ENCODE measurements around the gene NOL6. TPM values are rescaled to one million over a fixed set of nuclear protein-coding genes. Genes with fewer than 3 reads are reported as not detected.

Gene NOL6
- total and polyA plus RNA-seq, 4 donors = 14.4 to 42.5 (median 32.1) TPM

GRCh38 chr9:33415501-33416038 lies 58.2 kb downstream of the NOL6 start:
- WGBS, 2 donors = 30 to 45% methylated on average over 9 of the region's 9 CpGs
- TF ChIP-seq CTCF (IDR thresholded peaks at IDR 0.05; ENCODE audit: control extremely low read depth, extremely low read depth) = peak; percentile 65
- no peak overlapping the region for H3K9ac ChIP-seq (ENCODE audit: insufficient read depth in 1 of 2, low read length in 2 of 2)
- H3K27ac ChIP-seq (ENCODE audit: low read depth in 1 of 2, low read length in 1 of 2) = peak overlapping the region in 1 of 2 donors; percentile 85
- peaks cover 0 to 12% (median 0%) of the 10 kb centered on the region in 5 donors for H3K4me1 ChIP-seq (ENCODE audit: control insufficient read depth in 5 of 5, insufficient read depth in 5 of 5, low read length in 5 of 5)
- peak; percentile 58 to 77 (median 76) for DNase-seq
- ATAC-seq (ENCODE audit: insufficient read depth, low FRiP score) = peak; percentile 94
- no peaks in the 10 kb centered on the region for H3K9me3 ChIP-seq (ENCODE audit: control insufficient read depth in 4 of 4, insufficient read depth in 3 of 4, low read length in 3 of 4)
- H3K36me3 ChIP-seq (ENCODE audit: control insufficient read depth in 4 of 4, insufficient read depth in 4 of 4, low read length in 4 of 4) = no peaks in the 10 kb centered on the region
- no peak overlapping the region for H3K4me3 ChIP-seq
- no peaks in the 10 kb centered on the region for H3K27me3 ChIP-seq (ENCODE audit: control insufficient read depth in 3 of 3, insufficient read depth in 3 of 3, low read length in 2 of 3)

- DNase-seq (no peak), ATAC-seq (ENCODE audit: insufficient read depth, low FRiP score) (peak; percentile 4)
- Histone ChIP-seq H3K27me3 (ENCODE audit: control insufficient read depth in 3 of 3, insufficient read depth in 3 of 3, low read length in 2 of 3) (no peaks in the 10 kb centered on the region), H3K4me1 (ENCODE audit: control insufficient read depth in 5 of 5, insufficient read depth in 5 of 5, low read length in 5 of 5) (peaks cover 0 to 12% (median 0%) of the 10 kb centered on the region in 5 donors), H3K27ac (ENCODE audit: low read depth in 1 of 2, low read length in 1 of 2) (peak overlapping the region in 1 of 2 donors; percentile 29), H3K9ac (ENCODE audit: insufficient read depth in 1 of 2, low read length in 2 of 2) (no peak overlapping the region), H3K36me3 (ENCODE audit: control insufficient read depth in 4 of 4, insufficient read depth in 4 of 4, low read length in 4 of 4) (no peaks in the 10 kb centered on the region), H3K4me3 (no peak overlapping the region), H3K9me3 (ENCODE audit: control insufficient read depth in 4 of 4, insufficient read depth in 3 of 4, low read length in 3 of 4) (no peaks in the 10 kb centered on the region)
- WGBS, 2 donors = 56 to 79% methylated on average over 13 of the region's 13 CpGs
- TF ChIP-seq CTCF (IDR thresholded peaks at IDR 0.05; ENCODE audit: control extremely low read depth, extremely low read depth) = no peak
Measured at GRCh38 chr9:33414889-33415500, 58.7 kb downstream of the NOL6 start.

GRCh38 chr9:33414268-33414667 lies 59.5 kb downstream of the NOL6 start:
- ATAC-seq (ENCODE audit: insufficient read depth, low FRiP score) (no peak), DNase-seq (peak in 1 of 3 donors; percentile 22)
- H3K27me3 ChIP-seq (ENCODE audit: control insufficient read depth in 3 of 3, insufficient read depth in 3 of 3, low read length in 2 of 3) = no peaks in the 10 kb centered on the region
- no peak overlapping the region for H3K9ac ChIP-seq (ENCODE audit: insufficient read depth in 1 of 2, low read length in 2 of 2)
- 30 to 50% methylated on average over 3 of the region's 3 CpGs for WGBS, 2 donors
- H3K27ac ChIP-seq (ENCODE audit: low read depth in 1 of 2, low read length in 1 of 2) = peak overlapping the region in 1 of 2 donors; percentile 29
- H3K36me3 ChIP-seq (ENCODE audit: control insufficient read depth in 4 of 4, insufficient read depth in 4 of 4, low read length in 4 of 4) = no peaks in the 10 kb centered on the region
- peaks cover 0 to 12% (median 0%) of the 10 kb centered on the region in 5 donors for H3K4me1 ChIP-seq (ENCODE audit: control insufficient read depth in 5 of 5, insufficient read depth in 5 of 5, low read length in 5 of 5)
- TF ChIP-seq CTCF (IDR thresholded peaks at IDR 0.05; ENCODE audit: control extremely low read depth, extremely low read depth) = no peak
- no peaks in the 10 kb centered on the region for H3K9me3 ChIP-seq (ENCODE audit: control insufficient read depth in 4 of 4, insufficient read depth in 3 of 4, low read length in 3 of 4)
- H3K4me3 ChIP-seq = no peak overlapping the region

Small RNAs within 50 kb of the gene (small RNA-seq; reads per million reads assigned to genes)
- not detected for gene AL356218.2 (ENCODE audit: low replicate concordance)
- gene MIR6851 (ENCODE audit: low replicate concordance) = not detected

Other genes with a start within 250 kb of the NOL6 start
- gene SPINK4, start 233.8 kb downstream of the NOL6 start, total RNA-seq = not detected
- gene SPINK4, start 233.8 kb downstream of the NOL6 start, polyA plus RNA-seq = not detected
- gene BAG1, start 209.2 kb downstream of the NOL6 start, total RNA-seq = 100 to 1,000 TPM in 1 of 2 donors, 10 to 100 TPM in 1; 84.1 to 135 TPM
- 100 to 1,000 TPM; 101 to 112 TPM for gene BAG1, start 209.2 kb downstream of the NOL6 start, polyA plus RNA-seq
- gene CHMP5, start 208.9 kb downstream of the NOL6 start, total RNA-seq = 10 to 100 TPM; 54.9 to 69.6 TPM
- gene CHMP5, start 208.9 kb downstream of the NOL6 start, polyA plus RNA-seq = 10 to 100 TPM; 52.3 to 87.5 TPM
- gene NFX1, start 183.4 kb downstream of the NOL6 start, total RNA-seq = 10 to 100 TPM; 34.7 to 43.4 TPM
- gene NFX1, start 183.4 kb downstream of the NOL6 start, polyA plus RNA-seq = 10 to 100 TPM; 13.1 to 17.9 TPM
- gene AQP7, start 71.4 kb downstream of the NOL6 start, total RNA-seq = 1 to 10 TPM in 1 of 2 donors, under 1 TPM in 1; 0.74 to 3.9 TPM
- 1 to 10 TPM in 1 of 2 donors, under 1 TPM in 1; 0.80 to 2.2 TPM for gene AQP7, start 71.4 kb downstream of the NOL6 start, polyA plus RNA-seq
- 100 to 1,000 TPM in 1 of 2 donors, 10 to 100 TPM in 1; 43.9 to 181 TPM for gene AQP3, start 26.3 kb downstream of the NOL6 start, total RNA-seq
- 100 to 1,000 TPM; 137 to 218 TPM for gene AQP3, start 26.3 kb downstream of the NOL6 start, polyA plus RNA-seq
- 1 to 10 TPM in 1 of 2 donors, under 1 TPM in 1; 0.77 to 2.2 TPM for gene ANKRD18B, start 50.3 kb upstream of the NOL6 start, total RNA-seq
- gene ANKRD18B, start 50.3 kb upstream of the NOL6 start, polyA plus RNA-seq = under 1 TPM; 0.27 to 0.81 TPM

Data from lung (tissue), 13 donors.